Liver (tissue), 9 donors: ENCODE data around the gene MLF2. TPM values are rescaled to one million over a fixed set of nuclear protein-coding genes. Genes with fewer than 3 reads are reported as not detected.

Experiments
- DNase-seq: peaks from one replicate; pipeline ENCODE4 v3.0.0-alpha.2; 2017; ENCODE audit warnings: low spot score
- H3K27ac ChIP-seq, 2 donors: one replicate each; pipeline ENCODE4 v1.7.0; 2013; ENCODE audit warnings: inconsistent platforms in 2 of 2, low read length in 2 of 2, control low read depth in 1 of 2, low read depth in 1 of 2, mild to moderate bottlenecking in 1 of 2
- H3K27me3 ChIP-seq, 4 donors: one replicate each; pipeline versions ENCODE4 v1.6.1 to v1.7.0; 2013; ENCODE audit warnings: low read length in 3 of 4, inconsistent platforms in 1 of 4, mild to moderate bottlenecking in 1 of 4, moderate library complexity in 1 of 4; ENCODE audit not compliant: control insufficient read depth in 4 of 4, insufficient read depth in 4 of 4
- H3K36me3 ChIP-seq, 4 donors: one replicate each; pipeline versions ENCODE4 v1.6.1 to v1.7.0; 2013; ENCODE audit warnings: low read length in 3 of 4, mild to moderate bottlenecking in 3 of 4, low read depth in 1 of 4, moderate library complexity in 1 of 4; ENCODE audit not compliant: control insufficient read depth in 4 of 4, insufficient read depth in 3 of 4
- H3K4me1 ChIP-seq, 4 donors: one replicate each; pipeline versions ENCODE4 v1.6.1 to v1.7.0; 2013; ENCODE audit warnings: low read length in 3 of 4, mild to moderate bottlenecking in 3 of 4, moderate library complexity in 1 of 4; ENCODE audit not compliant: control insufficient read depth in 4 of 4, insufficient read depth in 4 of 4
- H3K4me3 ChIP-seq, 3 donors: one replicate each; pipeline versions ENCODE4 v1.6.1 to v1.7.0; 2013; ENCODE audit warnings: low read length in 3 of 3, control low read depth in 1 of 3, low read depth in 1 of 3, mild to moderate bottlenecking in 1 of 3
- H3K9ac ChIP-seq, 2 donors: one replicate each; pipeline ENCODE4 v1.7.0; 2013; ENCODE audit warnings: low read length in 2 of 2, mild to moderate bottlenecking in 2 of 2, moderate library complexity in 2 of 2, control low read depth in 1 of 2, low read depth in 1 of 2
- H3K9me3 ChIP-seq, 4 donors: one replicate each; pipeline versions ENCODE4 v1.6.1 to v1.7.0; 2013; ENCODE audit warnings: low read length in 3 of 4; ENCODE audit not compliant: control insufficient read depth in 4 of 4
- CTCF ChIP-seq: fragments of 150-350 bp; IDR thresholded peaks from 2 replicates; pipeline ENCODE4 v1.5.1; 2017; ENCODE audit warnings: improper control_type of control experiment, low read depth, low read length; ENCODE audit not compliant: missing input control
- FOXA2 ChIP-seq: IDR thresholded peaks from 2 replicates; pipeline ENCODE4 v1.6.1; 2016; ENCODE audit warnings: antibody characterized with exemption
- GABPA ChIP-seq, 2 donors: IDR thresholded peaks in 1 of 2; conservative IDR thresholded peaks in 1 of 2; 2 replicates each; pipeline ENCODE4 v1.6.1; 2016; ENCODE audit warnings: antibody characterized with exemption in 2 of 2, mild to moderate bottlenecking in 1 of 2, moderate library complexity in 1 of 2
- HNF4G ChIP-seq: IDR thresholded peaks from 2 replicates; pipeline ENCODE4 v1.6.1; 2016; ENCODE audit warnings: antibody characterized with exemption
- JUND ChIP-seq, 2 donors: IDR thresholded peaks; 2 replicates each; pipeline ENCODE4 v1.6.1; 2016; ENCODE audit warnings: antibody characterized with exemption in 2 of 2
- NR2F2 ChIP-seq: IDR thresholded peaks from 2 replicates; pipeline ENCODE4 v1.6.1; 2016; ENCODE audit warnings: antibody characterized with exemption
- REST ChIP-seq: IDR thresholded peaks from 2 replicates; pipeline ENCODE4 v1.6.1; 2016; ENCODE audit warnings: antibody characterized with exemption, mild to moderate bottlenecking
- RXRA ChIP-seq, 2 donors: IDR thresholded peaks; 2 replicates each; pipeline ENCODE4 v1.6.1; 2017 to 2018; ENCODE audit warnings: antibody characterized with exemption in 2 of 2, mild to moderate bottlenecking in 1 of 2
- SP1 ChIP-seq: IDR thresholded peaks from 2 replicates; pipeline ENCODE4 v1.6.1; 2018; ENCODE audit warnings: antibody characterized with exemption, mild to moderate bottlenecking
- TAF1 ChIP-seq: conservative IDR thresholded peaks from 2 replicates; pipeline ENCODE4 v1.6.1; 2016; ENCODE audit warnings: antibody characterized with exemption, mild to moderate bottlenecking
- ZBTB33 ChIP-seq: IDR thresholded peaks from 2 replicates; pipeline ENCODE4 v1.6.1; 2016; ENCODE audit warnings: antibody characterized with exemption
- WGBS: extraction: QIAGEN DNeasy Blood & Tissue Kit; methylation state at CpG from one replicate; pipeline ENCODE4 v1.1.7; 2013; 5-methylcytosine and 5-hydroxymethylcytosine counted together
- polyA plus RNA-seq, 2 donors: library from polyadenylated mRNA; stranded (reverse) in 1 of 2; unstranded in 1 of 2; fragments of 200-250 nt in 1 of 2; fragments of >200 nt in 1 of 2; fragmentation: Nextera tagmentation in 1 of 2; extraction: Ambion mirVana in 1 of 2; gene quantifications; one replicate each; pipeline versions ENCODE4 v1.2.1 to v1.2.3, GENCODE V29; 2013 to 2015
- total RNA-seq, 2 donors: library from RNA; depleted of rRNA; stranded (reverse); fragments of >200 nt; gene quantifications; one replicate each; pipeline ENCODE4 v1.2.3, GENCODE V29; 2014
- donor health status: healthy.
- donor health status: healthy.
- donor health status: healthy.
- donor health status: healthy.
- donor health status: healthy.

MLF2 gene
- total and polyA plus RNA-seq, 4 donors: 59.6 to 235 (median 163) TPM

GRCh38 chr12:6772331-6772695 is 19.4 kb upstream of the MLF2 start, which contains the start of gene LAG3:
Gene LAG3 (plus strand): TSS chr12:6772520. CDS start chr12:6772853, 333 bp downstream.
- Histone ChIP-seq H3K4me1 (peaks cover 17 to 81% (median 55%) of the 10 kb centered on the region in 4 donors), H3K4me3 (peak within 1 kb of the TSS in 1 of 3 donors; percentile 1), H3K36me3 (peaks cover 0 to 8% (median 4%) of the 10 kb centered on the region in 4 donors), H3K27ac (peak within 1 kb of the TSS; percentile 26 to 38), H3K27me3 (no peaks in the 10 kb centered on the region), H3K9ac (no peak within 1 kb of the TSS), H3K9me3 (no peaks in the 10 kb centered on the region)
- DNase-seq: no peak
- TF ChIP-seq GABPA (IDR thresholded peaks at IDR 0.05 in 1 of 2, conservative IDR thresholded peaks at IDR 0.05 in 1 of 2) (no peak), TAF1 (no peak), REST (no peak), ZBTB33 (no peak), SP1 (no peak), HNF4G (no peak), RXRA (IDR thresholded peaks at IDR 0.05) (no peak), NR2F2 (no peak), FOXA2 (no peak)
- 27% methylated on average over 15 of the region's 15 CpGs for WGBS

GRCh38 chr12:6771509-6772330 is 18.8 kb upstream of the MLF2 start:
- Histone ChIP-seq H3K27ac (peak overlapping the region; percentile 26 to 38), H3K4me1 (peaks cover 17 to 75% (median 49%) of the 10 kb centered on the region in 4 donors), H3K9ac (no peak overlapping the region), H3K4me3 (no peak overlapping the region), H3K36me3 (peaks cover 0 to 8% (median 4%) of the 10 kb centered on the region in 4 donors), H3K27me3 (no peaks in the 10 kb centered on the region), H3K9me3 (no peaks in the 10 kb centered on the region)
- WGBS: 58% methylated on average over 12 of the region's 12 CpGs
- TF ChIP-seq JUND (IDR thresholded peaks at IDR 0.05) (peak in 1 of 2 donors; percentile 32), CTCF (no peak), NR2F2 (peak; percentile 46)
- no peak for DNase-seq
